Thoracic aorta (tissue), 2 donors: ENCODE data around the gene MXI1. TPM values are rescaled to one million over a fixed set of nuclear protein-coding genes. Genes with fewer than 3 reads are reported as not detected.

ENCODE experiments used
- ATAC-seq: fragments of 150-250 bp; one replicate; pipeline ENCODE4 v1.8.0; 2017; ENCODE audit warnings: low read depth; ENCODE audit not compliant: insufficient number of reproducible peaks, low FRiP score
- DNase-seq: peaks from one replicate; pipeline ENCODE4 v3.0.0-alpha.2; 2020; ENCODE audit warnings: low spot score
- H3K27ac ChIP-seq, 2 donors: fragments of 200-600 bp; sonication (generic); 1 replicate in 1 of 2; 2 replicates in 1 of 2; pipeline ENCODE4 v1.5.1; 2016; ENCODE audit warnings: mild to moderate bottlenecking in 2 of 2, moderate library complexity in 2 of 2
- H3K27me3 ChIP-seq: fragments of 200-600 bp; sonication (generic); replicated peaks from 2 replicates; pipeline ENCODE4 v1.6.0; 2016; ENCODE audit warnings: mild to moderate bottlenecking; ENCODE audit not compliant: insufficient read depth
- H3K36me3 ChIP-seq: fragments of 200-600 bp; sonication (generic); one replicate; pipeline ENCODE4 v1.5.1; 2016
- H3K4me1 ChIP-seq, 2 donors: fragments of 200-600 bp; sonication (generic); 1 replicate in 1 of 2; 2 replicates in 1 of 2; pipeline versions ENCODE4 v1.5.1 to v1.6.0; 2016; ENCODE audit warnings: low read depth in 2 of 2, mild to moderate bottlenecking in 1 of 2; ENCODE audit not compliant: control insufficient read depth in 1 of 2
- H3K4me3 ChIP-seq: fragments of 200-600 bp; sonication (generic); 2 replicates; pipeline ENCODE4 v1.5.1; 2016; ENCODE audit warnings: mild to moderate bottlenecking
- H3K9me3 ChIP-seq: fragments of 200-600 bp; sonication (generic); 2 replicates; pipeline ENCODE4 v1.5.1; 2016
- total RNA-seq, 2 donors: library from RNA; depleted of rRNA; stranded (reverse); fragments of >200 nt; gene quantifications; one replicate each; pipeline versions ENCODE4 v1.1.0 to v1.2.3, GENCODE V29; 2016
- TF ChIP-seq, protein P1 (sequence below): fragments of 200-600 bp; sonication (generic); IDR thresholded peaks from one replicate; pipeline ENCODE4 v1.5.1; 2019; ENCODE audit warnings: antibody characterized with exemption

Gene MXI1
- total RNA-seq, 2 donors from 2014 or later: 87.7 to 92.8 TPM

DNA sequence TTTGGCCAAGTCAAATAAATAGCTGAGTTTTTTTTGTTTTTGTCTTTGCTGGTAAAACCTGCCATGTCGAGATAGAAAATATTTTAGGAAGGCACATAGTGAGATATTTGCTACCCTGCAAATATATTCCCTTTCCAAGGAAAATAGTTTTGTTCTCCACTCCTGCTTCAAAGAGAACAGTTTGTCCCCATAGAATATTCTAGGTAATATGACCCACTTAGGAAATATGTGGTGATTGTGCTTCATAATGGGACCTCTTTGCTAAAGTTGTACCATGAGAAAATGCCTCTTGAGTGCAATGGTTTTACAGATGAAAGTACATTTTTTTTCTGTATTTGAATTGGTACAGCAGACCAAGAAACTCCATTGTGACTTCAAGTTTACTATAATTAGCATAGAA lies 55.8 kb downstream of the MXI1 start:
- ATAC-seq: peak; percentile 83
- TF ChIP-seq, protein P1, sequence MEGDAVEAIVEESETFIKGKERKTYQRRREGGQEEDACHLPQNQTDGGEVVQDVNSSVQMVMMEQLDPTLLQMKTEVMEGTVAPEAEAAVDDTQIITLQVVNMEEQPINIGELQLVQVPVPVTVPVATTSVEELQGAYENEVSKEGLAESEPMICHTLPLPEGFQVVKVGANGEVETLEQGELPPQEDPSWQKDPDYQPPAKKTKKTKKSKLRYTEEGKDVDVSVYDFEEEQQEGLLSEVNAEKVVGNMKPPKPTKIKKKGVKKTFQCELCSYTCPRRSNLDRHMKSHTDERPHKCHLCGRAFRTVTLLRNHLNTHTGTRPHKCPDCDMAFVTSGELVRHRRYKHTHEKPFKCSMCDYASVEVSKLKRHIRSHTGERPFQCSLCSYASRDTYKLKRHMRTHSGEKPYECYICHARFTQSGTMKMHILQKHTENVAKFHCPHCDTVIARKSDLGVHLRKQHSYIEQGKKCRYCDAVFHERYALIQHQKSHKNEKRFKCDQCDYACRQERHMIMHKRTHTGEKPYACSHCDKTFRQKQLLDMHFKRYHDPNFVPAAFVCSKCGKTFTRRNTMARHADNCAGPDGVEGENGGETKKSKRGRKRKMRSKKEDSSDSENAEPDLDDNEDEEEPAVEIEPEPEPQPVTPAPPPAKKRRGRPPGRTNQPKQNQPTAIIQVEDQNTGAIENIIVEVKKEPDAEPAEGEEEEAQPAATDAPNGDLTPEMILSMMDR: no peak
- Histone ChIP-seq H3K4me3 (peak overlapping the region; percentile 26), H3K27me3 (no peaks in the 10 kb centered on the region), H3K27ac (peak overlapping the region; percentile 90 to 91), H3K36me3 (no peaks in the 10 kb centered on the region), H3K4me1 (peaks cover 57 to 81% of the 10 kb centered on the region in 2 donors), H3K9me3 (no peaks in the 10 kb centered on the region)
- DNase-seq: no peak

DNA sequence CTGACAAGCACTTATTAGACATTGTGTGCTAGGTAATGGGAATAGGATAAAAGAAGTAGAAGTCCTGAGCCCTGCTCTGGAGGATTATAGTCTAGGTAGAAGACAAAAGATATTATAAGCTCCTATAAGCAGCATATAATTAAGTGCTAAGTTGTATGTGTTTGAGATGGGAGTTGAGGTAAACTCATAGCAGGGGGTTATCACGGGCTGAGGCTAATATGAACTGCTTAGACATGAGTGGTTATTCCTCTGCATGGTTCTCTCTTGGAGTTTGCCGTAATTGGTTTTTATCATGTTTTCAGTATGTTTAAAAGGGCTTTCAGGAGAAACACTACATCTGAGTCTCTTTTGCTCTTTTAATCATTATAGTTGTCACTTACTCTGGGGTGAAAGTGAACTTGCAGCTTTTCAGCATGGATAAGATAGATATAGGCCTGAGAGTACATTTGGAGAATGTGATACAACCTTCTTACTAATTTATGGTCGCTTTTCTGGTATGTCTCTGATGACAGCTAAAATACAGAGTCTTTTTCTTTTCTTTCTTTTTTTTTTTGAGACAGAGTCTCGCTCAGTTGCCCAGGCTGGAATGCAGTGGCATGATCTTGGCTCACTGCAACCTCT lies 58.3 kb downstream of the MXI1 start:
- Histone ChIP-seq H3K27me3 (no peaks in the 10 kb centered on the region), H3K4me3 (no peak overlapping the region), H3K36me3 (no peaks in the 10 kb centered on the region), H3K4me1 (peaks cover 80 to 96% of the 10 kb centered on the region in 2 donors), H3K9me3 (no peaks in the 10 kb centered on the region), H3K27ac (peak overlapping the region; percentile 90 to 91)
- DNase-seq (no peak), ATAC-seq (no peak)
- TF ChIP-seq, protein P1: no peak

DNA sequence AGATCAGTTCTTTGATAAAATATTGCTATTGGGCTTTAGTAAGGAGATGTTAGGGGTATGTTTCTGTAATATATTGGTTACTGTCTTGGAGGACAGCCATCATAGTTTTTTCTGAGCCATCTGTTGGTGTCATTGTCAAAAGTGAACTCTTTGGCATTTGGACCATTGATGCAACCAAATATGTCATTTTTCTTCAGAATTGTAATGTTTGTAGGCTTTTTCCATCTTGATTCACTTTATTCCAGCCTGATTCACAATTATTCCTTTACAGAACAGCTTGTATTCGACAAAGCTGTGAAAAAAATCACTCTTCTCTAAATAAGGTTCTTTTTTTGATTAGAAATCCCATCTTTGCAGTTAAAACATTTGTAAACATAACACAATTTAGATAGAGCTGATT lies 59.9 kb downstream of the MXI1 start:
- no peaks in the 10 kb centered on the region for H3K36me3 ChIP-seq
- no peaks in the 10 kb centered on the region for H3K27me3 ChIP-seq
- DNase-seq (no peak), ATAC-seq (no peak)
- TF ChIP-seq, protein P1: no peak
- H3K27ac ChIP-seq: peak overlapping the region; percentile 90 to 91
- H3K4me1 ChIP-seq: peaks cover 70 to 95% of the 10 kb centered on the region in 2 donors
- no peak overlapping the region for H3K4me3 ChIP-seq
- no peaks in the 10 kb centered on the region for H3K9me3 ChIP-seq

DNA sequence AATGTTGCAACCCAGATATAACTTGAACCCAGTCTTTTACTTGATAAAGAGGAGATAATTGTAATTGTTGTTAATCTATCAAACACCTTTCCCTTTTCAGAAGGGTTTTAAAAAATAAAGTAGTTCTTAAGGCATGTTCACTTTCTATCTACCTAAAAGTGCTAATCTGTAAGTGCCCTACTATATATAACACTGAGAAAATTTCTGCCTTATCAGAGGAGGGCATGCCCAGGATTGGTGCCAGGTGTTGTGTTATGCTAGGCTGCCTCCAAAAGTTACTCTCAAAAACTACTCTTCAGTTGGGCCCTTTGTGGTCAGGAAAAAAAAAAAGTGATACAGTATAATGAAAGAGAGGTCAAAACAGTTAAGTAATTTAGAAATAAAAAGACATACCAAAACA lies 61.0 kb downstream of the MXI1 start:
- peak overlapping the region; percentile 61 for H3K4me3 ChIP-seq
- no peak for DNase-seq
- H3K27me3 ChIP-seq: no peaks in the 10 kb centered on the region
- H3K4me1 ChIP-seq: peaks cover 67 to 96% of the 10 kb centered on the region in 2 donors
- TF ChIP-seq, protein P1: no peak
- H3K9me3 ChIP-seq: no peaks in the 10 kb centered on the region
- no peaks in the 10 kb centered on the region for H3K36me3 ChIP-seq
- no peak for ATAC-seq
- H3K27ac ChIP-seq: peak overlapping the region; percentile 75 to 91

DNA sequence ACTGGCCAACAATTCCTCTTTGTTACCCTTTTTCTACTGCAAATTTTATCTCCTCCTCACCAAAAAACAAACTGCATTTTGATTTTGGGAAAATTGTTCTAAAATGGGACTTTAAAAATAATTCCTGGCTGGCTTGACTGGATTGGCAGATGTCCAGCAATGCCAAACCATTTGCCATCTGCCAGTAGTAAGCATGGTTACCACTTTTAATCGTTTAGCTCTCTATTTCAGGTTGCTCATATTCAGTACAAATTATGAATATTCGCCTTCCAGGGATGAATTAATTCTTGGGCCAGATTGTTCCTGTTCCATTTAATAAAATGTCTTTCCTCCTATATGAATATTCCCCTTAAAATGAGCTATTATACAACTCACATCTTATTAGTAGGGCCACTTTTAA lies 61.6 kb downstream of the MXI1 start:
- Histone ChIP-seq H3K27ac (peak overlapping the region; percentile 75 to 91), H3K9me3 (no peaks in the 10 kb centered on the region), H3K27me3 (no peaks in the 10 kb centered on the region), H3K36me3 (no peaks in the 10 kb centered on the region), H3K4me3 (peak overlapping the region; percentile 61), H3K4me1 (peaks cover 67 to 96% of the 10 kb centered on the region in 2 donors)
- TF ChIP-seq, protein P1: no peak
- no peak for ATAC-seq
- DNase-seq: no peak
